HL-60/S4 (cell line): Measurements from ENCODE around the gene GFRA3.
"Not testable (repeated sequence)": the region's sequence is repeated elsewhere in the genome, so short reads cannot be mapped to it uniquely, and the experiment has no call there.

Experiments used
- in situ Hi-C: fragments of 300-500 bp; cut with MboI; formaldehyde crosslinking; loops from 2 replicates; pipeline ENCODE4 v1.14.3; 2022; ENCODE audit warnings: low sequenced_read_pairs

GFRA3 gene

GRCh38 chr5:138252944-138253343 lies 21.5 kb downstream of the GFRA3 start:
- in situ Hi-C loops = no loop called here

- in situ Hi-C loops = not testable (repeated sequence)
Observed at GRCh38 chr5:138247800-138248199, 26.6 kb downstream of the GFRA3 start.

GRCh38 chr5:138246822-138247221 lies 27.6 kb downstream of the GFRA3 start:
- in situ Hi-C loops = no loop called here

- in situ Hi-C loops = no loop called here
Observed at GRCh38 chr5:138246334-138246733, 28.1 kb downstream of the GFRA3 start.

GRCh38 chr5:138245717-138246116 lies 28.7 kb downstream of the GFRA3 start:
- in situ Hi-C loops = no loop called here

GRCh38 chr5:138243794-138244193 lies 30.6 kb downstream of the GFRA3 start:
- in situ Hi-C loops = no loop called here

GRCh38 chr5:138241688-138242571 lies 32.5 kb downstream of the GFRA3 start:
- in situ Hi-C loops = no loop called here

GRCh38 chr5:138240650-138241385 lies 33.6 kb downstream of the GFRA3 start:
- in situ Hi-C loops = no loop called here

GRCh38 chr5:138238034-138238433 lies 36.4 kb downstream of the GFRA3 start:
- in situ Hi-C loops = no loop called here

- in situ Hi-C loops = no loop called here
Observed at GRCh38 chr5:138234651-138235050, 39.8 kb downstream of the GFRA3 start.

GRCh38 chr5:138233280-138233679 lies 41.1 kb downstream of the GFRA3 start:
- in situ Hi-C loops = no loop called here

GRCh38 chr5:138230981-138231589 lies 43.3 kb downstream of the GFRA3 start:
- in situ Hi-C loops = no loop called here

- in situ Hi-C loops = no loop called here
Observed at GRCh38 chr5:138230261-138230660, 44.2 kb downstream of the GFRA3 start.

GRCh38 chr5:138229387-138229786 lies 45.0 kb downstream of the GFRA3 start:
- in situ Hi-C loops = no loop called here

- in situ Hi-C loops = no loop called here
Observed at GRCh38 chr5:138226910-138227309, 47.5 kb downstream of the GFRA3 start.

- in situ Hi-C loops = no loop called here
Observed at GRCh38 chr5:138224712-138225111, 49.7 kb downstream of the GFRA3 start.

GRCh38 chr5:138223532-138223931 lies 50.9 kb downstream of the GFRA3 start:
- in situ Hi-C loops = no loop called here

GRCh38 chr5:138216799-138217198 lies 57.6 kb downstream of the GFRA3 start:
- in situ Hi-C loops = no loop called here

GRCh38 chr5:138213161-138214029 lies 61.0 kb downstream of the GFRA3 start, which contains the start of gene CDC23:
Gene CDC23 (minus strand): TSS chr5:138213323. CDS start chr5:138213312, 11 bp downstream.
- in situ Hi-C loops = no loop called here

- in situ Hi-C loops = no loop called here
Observed at GRCh38 chr5:138212828-138213160, 61.6 kb downstream of the GFRA3 start.

GRCh38 chr5:138210985-138211384 lies 63.4 kb downstream of the GFRA3 start:
- in situ Hi-C loops = no loop called here
